ENCODE measurements around the gene TMEM184B. TPM values are rescaled to one million over a fixed set of nuclear protein-coding genes. Genes with fewer than 3 reads are reported as not detected.
"Not testable (repeated sequence)": the region's sequence is repeated elsewhere in the genome, so short reads cannot be mapped to it uniquely, and the experiment has no call there.

Gene TMEM184B
- total and polyA plus RNA-seq, 8 donors, result 11.6 to 30.5 (median 18.6) TPM

- WGBS, 2 donors, result 7 to 9% methylated on average over 14 of the region's 14 CpGs
- H3K4me1 ChIP-seq, result peaks cover 0 to 20% (median 4%) of the 10 kb centered on the region in 3 donors
Measured at GRCh38 chr22:38180841-38181452, 91.9 kb downstream of the TMEM184B start.

GRCh38 chr22:38178605-38178937 is 94.2 kb downstream of the TMEM184B start:
- intact Hi-C loops (cut with DNase I); DNase-seq; H3K9me3 ChIP-seq; H3K36me3 ChIP-seq; H3K27me3 ChIP-seq; FAIRE-seq; ATAC-seq; H3K4me3 ChIP-seq: not testable (repeated sequence)
- peak overlapping the region in 3 of 4 donors; percentile 49 to 76 (median 62) for H3K27ac ChIP-seq
- 93 to 94% methylated on average over 7 of the region's 7 CpGs for WGBS, 2 donors
- H3K4me1 ChIP-seq, result peaks cover 0 to 20% (median 4%) of the 10 kb centered on the region in 3 donors

More at GRCh38 chr22:38180841-38181452, 91.9 kb downstream of the TMEM184B start:
- FAIRE-seq, result no peak
- DNase-seq, result peak in 2 of 6 donors; percentile 59 to 77
- no peaks in the 10 kb centered on the region for H3K27me3 ChIP-seq
- intact Hi-C loops (cut with DNase I), result no loop called here
- no peak for TF ChIP-seq CTCF (IDR thresholded peaks at IDR 0.05)
- no peaks in the 10 kb centered on the region for H3K9me3 ChIP-seq
- peak overlapping the region; percentile 71 to 93 (median 80) for H3K27ac ChIP-seq
- ATAC-seq, result peak; percentile 22 to 55 (median 37)
- peak overlapping the region; percentile 16 to 67 (median 50) for H3K4me3 ChIP-seq
- H3K36me3 ChIP-seq, result no peaks in the 10 kb centered on the region

- WGBS, 2 donors, result 50% methylated on average over 15 of the region's 15 CpGs
- Histone ChIP-seq H3K27ac (peak overlapping the region; percentile 49 to 76 (median 56)), H3K27me3 (no peaks in the 10 kb centered on the region), H3K9me3 (no peaks in the 10 kb centered on the region), H3K36me3 (no peaks in the 10 kb centered on the region), H3K4me3 (no peak overlapping the region), H3K4me1 (peaks cover 0 to 22% (median 4%) of the 10 kb centered on the region in 3 donors)
- DNase-seq (peak in 1 of 6 donors; percentile 47), ATAC-seq (peak in 2 of 4 donors; percentile 9 to 13), FAIRE-seq (no peak)
- intact Hi-C loops (cut with DNase I), result no loop called here
- no peak for TF ChIP-seq CTCF (IDR thresholded peaks at IDR 0.05)
Measured at GRCh38 chr22:38177926-38178604, 94.7 kb downstream of the TMEM184B start.

GRCh38 chr22:38177571-38177925 is 95.3 kb downstream of the TMEM184B start:
- H3K4me1 ChIP-seq, result peaks cover 0 to 24% (median 4%) of the 10 kb centered on the region in 3 donors
- H3K36me3 ChIP-seq; ATAC-seq; intact Hi-C loops (cut with DNase I); H3K9me3 ChIP-seq; H3K27me3 ChIP-seq; FAIRE-seq; H3K4me3 ChIP-seq: not testable (repeated sequence)
- WGBS, 2 donors, result 85% methylated on average over 9 of the region's 9 CpGs
- DNase-seq, result peak in 1 of 6 donors; percentile 30
- H3K27ac ChIP-seq, result peak overlapping the region; percentile 49 to 76 (median 56)

- Histone ChIP-seq H3K4me1 (peaks cover 0 to 23% (median 4%) of the 10 kb centered on the region in 3 donors), H3K4me3 (no peak overlapping the region), H3K36me3 (no peaks in the 10 kb centered on the region), H3K9me3 (no peaks in the 10 kb centered on the region), H3K27ac (peak overlapping the region in 1 of 4 donors; percentile 76), H3K27me3 (no peaks in the 10 kb centered on the region)
- ATAC-seq, result no peak
- intact Hi-C loops (cut with DNase I), result no loop called here
- WGBS, 2 donors, result 97% methylated on average over 4 of the region's 4 CpGs
- FAIRE-seq, result no peak
- no peak for TF ChIP-seq CTCF (IDR thresholded peaks at IDR 0.05)
- DNase-seq, result peak in 1 of 6 donors; percentile 21
Measured at GRCh38 chr22:38177044-38177443, 95.8 kb downstream of the TMEM184B start.

All from pancreas (tissue), 10 donors.